HEK293 (cell line): ENCODE results near the gene MC5R.
A peak's percentile ranks its signal among the peaks of the same experiment; 100 is the strongest.

ENCODE experiments used
- CTCF ChIP-seq: fragments of 450-650 bp; formaldehyde crosslinking; IDR thresholded peaks from 2 replicates; pipeline ENCODE4 v1.5.1; 2016; ENCODE audit warnings: missing biosample characterization, missing genetic modification characterization
- PRDM1 ChIP-seq: fragments of 450-650 bp; formaldehyde crosslinking; IDR thresholded peaks from 2 replicates; pipeline ENCODE4; 2016; ENCODE audit warnings: missing biosample characterization, missing genetic modification characterization
- PRDM2 ChIP-seq: fragments of 450-650 bp; formaldehyde crosslinking; IDR thresholded peaks from 2 replicates; pipeline ENCODE4 v1.5.1; 2016; ENCODE audit warnings: missing biosample characterization, missing genetic modification characterization, borderline replicate concordance
- ZNF16 ChIP-seq: fragments of 450-650 bp; formaldehyde crosslinking; IDR thresholded peaks from 2 replicates; pipeline ENCODE4 v1.5.1; 2016; ENCODE audit warnings: low read depth, missing biosample characterization, missing genetic modification characterization

- TF ChIP-seq CTCF (tag by site-specific recombination), result peak; percentile 68; the same call in 1 of the 2 replicates
- 0 out of 2 replicates have a peak, but pooled peaks have one; percentile 8 for TF ChIP-seq PRDM1 (tag by site-specific recombination)
- no peak for TF ChIP-seq PRDM2 (tag by site-specific recombination)
- no peak for TF ChIP-seq ZNF16 (tag by site-specific recombination)
Observed at GRCh38 chr18:13813271-13813849, 10.6 kb upstream of the MC5R start.
